Epithelial cell of prostate (primary cell): ENCODE results near the gene GSTM5.
"Not testable (repeated sequence)": the region's sequence is repeated elsewhere in the genome, so short reads cannot be mapped to it uniquely, and the experiment has no call there.

Source experiments
- DNase-seq: peaks from one replicate; pipeline ENCODE4 v3.0.0-alpha.2; 2011; ENCODE audit warnings: low read depth, low spot score
- H3K27ac ChIP-seq: fragments of 450-650 bp; 2 replicates; pipeline ENCODE4 v1.5.1; 2017; ENCODE audit warnings: mild to moderate bottlenecking

GSTM5 gene

DNA sequence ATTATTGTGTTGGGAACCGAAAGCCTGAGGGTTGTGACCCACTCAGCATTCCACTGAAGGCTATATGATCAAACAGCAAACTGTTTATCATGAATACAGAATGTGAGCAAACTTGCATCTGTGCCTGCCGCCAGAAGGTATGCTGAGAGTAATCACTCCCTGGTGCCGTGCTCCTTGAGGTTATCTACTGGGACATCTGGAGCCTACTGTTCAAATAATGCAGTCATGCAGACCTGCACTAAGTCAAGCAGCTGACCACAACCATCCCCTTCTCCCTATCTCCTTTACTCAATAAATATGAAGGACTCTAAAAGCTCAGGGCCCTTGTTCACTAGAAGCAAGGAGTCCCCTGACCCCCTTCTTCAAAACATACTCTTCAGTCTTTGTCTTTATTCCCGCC, 13.5 kb downstream of the GSTM5 start:
- no peak for DNase-seq
- no peak overlapping the region for H3K27ac ChIP-seq

DNA sequence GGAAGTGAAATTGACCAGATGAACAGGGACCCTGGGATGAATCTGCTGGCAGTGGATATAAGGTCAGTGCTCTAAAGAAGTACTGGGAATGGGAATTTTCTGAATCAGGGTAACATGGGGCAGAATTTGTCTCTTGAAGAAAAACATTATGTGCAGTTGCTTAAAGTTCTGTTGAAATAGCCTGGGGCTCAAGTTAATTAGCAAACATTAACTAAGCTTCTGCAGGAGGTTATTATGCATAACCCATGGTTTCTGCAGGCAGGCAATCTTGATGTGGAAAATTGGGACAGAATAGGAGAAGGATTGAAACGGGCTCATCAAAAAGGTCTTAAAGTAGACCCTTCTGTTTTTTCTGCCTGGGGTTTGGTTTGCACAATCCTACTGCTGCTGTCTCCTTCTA, 14.0 kb downstream of the GSTM5 start:
- no peak overlapping the region for H3K27ac ChIP-seq

DNA sequence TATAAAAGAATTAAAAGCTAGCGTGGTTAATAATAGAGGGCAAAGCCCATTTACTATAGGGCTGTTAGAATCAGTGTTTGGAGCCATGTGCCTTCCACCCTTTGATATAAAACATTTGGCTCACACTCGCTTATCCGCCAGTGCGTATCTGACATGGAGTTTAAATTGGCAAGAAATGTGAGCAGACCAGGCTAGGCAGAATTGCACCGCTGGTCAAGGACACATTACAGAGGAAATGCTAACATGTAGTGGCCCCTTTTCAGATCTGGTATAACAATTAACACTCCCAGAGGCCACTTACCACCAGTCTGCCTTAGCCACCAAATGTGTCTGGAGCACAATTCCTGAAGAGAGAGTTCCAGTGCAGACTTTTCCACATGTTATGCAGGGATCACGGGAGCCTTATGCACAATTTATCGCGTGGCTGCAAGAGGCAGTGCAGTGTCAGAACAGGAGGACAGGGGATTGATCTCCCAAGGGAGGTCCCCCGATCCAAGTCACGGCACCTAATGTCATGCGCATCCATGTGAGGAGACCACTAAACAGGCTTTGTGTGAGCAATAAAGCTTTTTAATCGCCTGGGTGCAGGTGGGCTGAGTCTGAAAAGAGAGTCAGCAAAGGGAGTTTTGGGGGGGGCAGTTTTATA, 14.8 kb downstream of the GSTM5 start:
- no peak for DNase-seq
- no peak overlapping the region for H3K27ac ChIP-seq

More for the DNA sequence above, 14.0 kb downstream of the GSTM5 start:
- DNase-seq, result no peak

DNA sequence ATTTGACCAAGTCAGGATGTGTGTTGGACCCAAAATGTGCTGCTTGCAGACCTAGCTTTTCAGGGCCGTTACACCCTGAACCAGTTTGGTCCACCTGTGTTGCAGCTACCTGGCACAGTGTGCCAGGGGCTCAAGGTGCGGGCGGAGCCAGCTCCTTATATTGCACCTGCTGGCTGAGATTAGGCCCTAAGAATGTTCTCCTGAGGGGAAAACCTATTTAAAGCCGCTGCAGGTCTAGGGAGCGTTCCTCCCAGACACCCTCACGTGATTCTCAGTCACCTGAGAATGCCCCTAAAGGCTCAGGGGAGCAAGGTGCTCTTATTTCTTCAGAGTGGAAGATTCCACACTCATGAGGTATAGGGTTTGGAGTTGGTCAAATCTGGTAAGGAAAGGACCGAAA, 16.8 kb downstream of the GSTM5 start:
- no peak for DNase-seq
- no peak overlapping the region for H3K27ac ChIP-seq

DNA sequence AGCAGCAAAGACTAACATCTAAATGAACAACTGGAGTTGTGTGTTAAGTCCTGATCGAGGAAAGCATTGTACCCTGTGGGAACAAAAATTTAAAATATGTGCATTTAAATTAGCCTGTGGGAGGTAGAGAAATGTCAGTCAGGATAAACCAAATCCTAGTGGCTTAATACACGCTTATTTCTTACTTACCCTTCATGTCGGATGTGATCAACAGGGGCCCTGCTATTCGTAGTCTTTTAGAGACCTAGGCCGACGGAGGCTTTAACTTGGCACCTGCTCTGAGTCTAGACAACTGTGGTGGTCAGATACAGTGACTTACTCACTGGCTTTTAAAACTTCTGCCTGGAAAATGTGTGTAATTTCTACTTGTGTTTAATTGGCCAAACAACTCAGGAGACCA, 18.6 kb downstream of the GSTM5 start:
- no peak for DNase-seq
- no peak overlapping the region for H3K27ac ChIP-seq

DNA sequence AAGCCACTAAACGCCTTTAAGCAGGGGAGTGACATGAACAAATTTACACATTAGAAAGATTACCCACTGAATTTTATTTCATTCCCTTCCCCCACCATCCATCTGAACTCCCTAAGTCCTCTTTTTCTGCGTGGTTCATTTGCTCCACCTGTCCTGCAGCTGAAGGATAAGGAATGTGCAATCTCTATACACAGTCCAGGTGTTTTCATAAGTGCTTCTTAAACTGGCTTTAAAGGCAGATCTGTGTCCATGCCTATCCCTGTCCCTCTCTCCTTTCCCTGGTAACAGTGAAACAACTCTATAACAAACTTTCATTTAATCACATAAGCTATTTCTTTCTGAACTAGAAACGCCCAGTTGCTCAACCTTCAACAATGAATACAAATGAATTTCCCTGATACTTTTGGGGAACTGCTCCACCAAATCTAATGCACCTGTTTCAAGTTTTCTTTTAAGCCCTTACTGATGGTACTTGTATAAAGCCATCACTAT, 20.4 kb downstream of the GSTM5 start:
- H3K27ac ChIP-seq, result no peak overlapping the region
- DNase-seq, result no peak

DNA sequence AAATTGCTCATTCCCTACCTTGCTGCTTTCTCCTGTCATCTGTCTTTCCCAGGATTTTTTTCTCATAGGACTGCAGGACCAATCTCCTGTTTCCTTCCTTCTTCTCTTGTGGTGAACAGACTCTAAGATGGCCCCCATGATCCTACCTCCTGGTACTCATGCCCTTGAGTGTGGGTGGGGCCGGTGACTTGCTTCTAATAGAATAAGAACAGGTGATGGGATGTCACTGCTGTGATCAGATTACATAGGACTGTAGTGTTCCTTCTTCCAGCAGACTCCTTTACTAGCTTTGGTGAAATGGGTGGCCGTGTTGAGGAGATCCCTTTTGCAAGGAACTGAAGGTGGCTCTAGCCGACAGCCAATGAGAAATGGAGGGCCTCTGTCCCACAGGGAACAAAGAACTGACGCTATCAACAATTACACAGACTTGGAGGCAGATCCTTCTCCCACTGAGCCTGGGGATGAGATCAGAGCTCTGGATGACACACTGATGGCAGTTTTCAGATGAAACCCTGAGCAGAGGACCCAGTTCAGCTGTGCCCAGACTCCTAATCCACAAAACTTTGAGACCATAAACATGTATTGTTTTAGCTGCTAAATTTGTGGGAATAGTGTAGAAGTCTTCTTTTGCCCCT, 21.3 kb downstream of the GSTM5 start:
- no peak overlapping the region for H3K27ac ChIP-seq
- no peak for DNase-seq

DNA sequence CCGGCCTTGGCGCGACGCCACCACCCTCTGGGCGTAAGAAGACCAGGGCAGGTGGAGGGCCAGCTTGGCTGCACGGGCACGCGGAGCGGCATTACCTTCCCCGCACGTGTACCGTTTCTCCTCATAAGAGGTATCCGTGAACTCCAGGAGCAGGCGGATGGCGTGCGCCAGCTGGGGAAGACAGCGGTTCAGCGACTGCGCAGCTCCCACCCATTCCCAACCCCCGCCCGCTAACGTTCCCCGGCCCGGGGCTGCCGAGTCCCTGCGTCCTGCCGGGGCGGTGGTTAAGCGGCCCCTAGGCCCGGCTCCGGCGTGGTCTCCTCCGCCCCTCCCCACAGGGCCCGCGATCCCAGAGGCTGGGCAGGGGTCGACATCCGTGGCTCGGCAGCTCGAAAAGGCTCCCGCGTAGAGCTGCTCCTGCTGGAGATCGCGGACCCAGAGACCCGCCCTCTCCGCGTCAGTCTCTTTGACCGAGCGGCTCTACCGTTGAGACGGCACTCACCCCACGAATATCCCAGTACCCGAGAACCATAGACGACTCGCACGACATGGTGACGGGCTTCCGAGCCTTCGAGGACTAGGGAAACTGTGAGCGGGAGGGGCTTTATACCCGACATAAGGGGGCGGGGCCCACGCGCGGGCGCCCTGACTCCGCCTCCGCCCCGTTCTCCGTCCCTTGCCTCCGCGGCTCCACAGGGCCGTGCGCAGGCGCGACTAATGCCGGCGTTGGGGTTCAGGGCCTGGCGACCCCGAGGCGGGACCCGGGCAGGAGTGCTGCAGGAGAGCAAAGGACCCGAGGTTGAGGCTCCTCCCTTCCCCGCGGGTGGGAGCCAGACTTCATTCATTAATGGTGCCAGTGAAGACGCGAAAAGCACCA, 27.9 kb downstream of the GSTM5 start:
- no peak overlapping the region for H3K27ac ChIP-seq
- DNase-seq, result no peak

DNA sequence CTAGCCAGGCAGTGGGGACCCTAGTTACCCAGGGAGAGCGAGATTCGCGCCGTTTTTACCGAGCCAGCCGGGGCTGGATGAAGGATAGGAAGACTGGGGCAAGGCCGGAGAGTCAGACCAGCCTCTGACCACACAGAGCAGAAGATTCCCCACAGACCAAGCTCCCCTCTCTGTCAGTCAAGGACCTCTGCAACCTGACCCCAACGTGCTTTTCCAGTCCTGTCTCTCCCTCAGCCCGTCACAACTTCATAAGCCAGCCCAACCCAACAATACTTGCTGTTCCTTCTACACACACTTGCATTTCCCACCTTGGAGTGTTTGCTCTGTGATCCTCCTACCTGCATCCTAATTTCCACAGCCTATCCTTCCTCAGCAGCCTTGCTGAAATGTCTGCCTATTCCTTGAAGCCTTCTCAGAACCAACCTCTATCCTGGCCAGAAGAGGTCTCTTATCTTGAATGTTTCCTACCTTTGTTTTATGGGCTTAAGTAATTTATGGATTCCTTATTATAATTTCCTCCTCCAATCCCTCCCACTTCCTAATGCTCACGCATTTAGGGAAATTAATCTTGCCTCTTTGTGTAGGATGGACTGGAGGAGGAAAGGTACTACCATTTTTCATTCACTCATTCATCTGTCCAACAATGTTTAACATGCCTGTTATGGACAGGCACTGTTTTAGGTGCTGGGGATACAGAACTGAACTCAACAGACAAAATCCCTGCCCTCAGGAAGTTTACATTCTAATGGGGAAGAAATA, 28.7 kb downstream of the GSTM5 start, which contains the start of gene GSTM3:
Gene GSTM3, minus strand, starts transcription at position 424 of the 759 bp plus-strand sequence. CDS start 751 bp downstream, outside the sequence.
- no peak within 1 kb of the TSS for H3K27ac ChIP-seq
- no peak for DNase-seq

DNA sequence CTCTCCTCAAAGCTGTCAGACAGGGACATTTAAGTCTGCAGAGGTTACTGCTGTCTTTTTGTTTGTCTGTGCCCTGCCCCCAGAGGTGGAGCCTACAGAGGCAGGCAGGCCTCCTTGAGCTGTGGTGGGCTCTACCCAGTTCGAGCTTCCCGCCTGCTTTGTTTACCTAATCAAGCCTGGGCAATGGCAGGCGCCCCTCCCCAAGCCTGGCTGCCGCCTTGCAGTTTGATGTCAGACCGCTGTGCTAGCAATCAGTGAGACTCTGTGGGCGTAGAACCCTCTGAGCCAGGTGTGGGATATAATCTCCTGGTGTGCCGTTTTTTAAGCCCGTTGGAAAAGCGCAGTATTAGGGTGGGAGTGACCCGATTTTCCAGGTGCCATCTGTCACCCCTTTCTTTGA, 36.3 kb downstream of the GSTM5 start:
- DNase-seq, H3K27ac ChIP-seq: not testable (repeated sequence)

DNA sequence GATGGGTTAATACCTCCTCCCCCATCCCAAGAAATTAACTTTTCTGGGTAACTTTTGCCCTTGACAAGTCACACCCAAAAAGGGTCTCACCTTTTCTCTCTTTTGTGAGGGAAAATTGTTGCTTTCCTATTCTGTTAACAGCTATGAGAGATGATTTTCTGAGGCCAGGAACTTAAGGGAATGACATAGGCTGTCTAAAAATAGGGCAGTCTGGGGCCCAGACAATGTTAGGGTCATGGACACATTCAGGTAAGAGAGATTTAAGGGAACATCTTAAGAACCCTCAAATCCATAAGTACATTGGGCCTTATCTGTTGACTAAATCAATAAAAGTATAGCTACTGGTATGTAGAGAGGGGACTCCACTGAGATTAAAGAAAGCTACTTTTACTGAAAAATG, 37.2 kb downstream of the GSTM5 start:
- no peak for DNase-seq

DNA sequence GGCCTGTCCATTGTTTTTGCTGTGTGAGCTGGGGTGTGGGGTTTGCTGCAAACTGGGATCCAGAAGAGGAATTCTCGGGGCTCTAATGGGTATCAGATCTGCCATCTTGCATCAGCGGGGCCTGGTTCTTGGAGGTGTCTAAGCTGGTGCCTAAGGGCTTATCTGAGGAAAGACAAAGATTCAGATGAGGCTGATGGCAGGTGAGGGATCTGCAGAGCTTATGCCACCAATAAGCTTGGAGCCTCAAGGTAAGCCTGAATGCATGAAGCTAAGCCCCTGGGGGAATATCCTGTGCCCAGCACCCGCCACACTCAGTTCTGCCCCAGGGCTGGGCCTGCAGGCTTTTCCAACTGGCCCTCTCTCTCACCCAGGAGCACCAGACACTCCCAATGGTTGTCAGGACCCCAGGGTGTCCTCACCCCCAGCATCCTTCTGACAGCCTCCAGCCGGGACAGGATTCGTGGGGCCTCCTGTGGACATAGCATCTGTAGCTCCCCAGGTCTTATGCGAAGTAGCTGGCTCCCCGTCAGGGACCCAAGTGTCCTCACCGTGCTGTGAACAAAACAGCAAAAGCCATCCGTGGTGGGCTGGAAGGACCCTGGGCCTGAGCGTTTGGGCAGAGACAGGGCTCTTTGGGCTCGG, 38.3 kb downstream of the GSTM5 start:
- H3K27ac ChIP-seq, result no peak overlapping the region
- no peak for DNase-seq

More for the DNA sequence above, 37.2 kb downstream of the GSTM5 start:
- no peak overlapping the region for H3K27ac ChIP-seq

DNA sequence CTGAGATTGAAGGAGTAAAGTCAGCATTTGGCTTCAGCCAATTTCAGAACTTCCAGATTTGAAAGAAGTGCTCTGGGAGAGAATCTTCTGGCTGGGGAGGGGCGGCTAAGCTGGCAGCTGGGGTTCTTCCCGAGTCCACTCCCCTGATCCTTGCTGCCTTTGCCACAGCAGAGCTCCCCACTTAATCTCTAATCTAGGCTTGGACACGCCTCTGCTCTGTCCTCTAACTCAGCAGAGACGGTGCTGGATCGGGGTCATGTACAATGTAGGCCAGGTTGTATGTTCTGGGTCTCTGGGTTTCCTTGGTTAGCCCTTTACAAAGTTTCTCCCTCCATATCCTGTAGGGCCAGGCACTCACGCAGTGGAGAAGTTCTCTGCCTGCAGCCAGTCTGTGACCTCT, 38.9 kb downstream of the GSTM5 start:
- DNase-seq, result no peak
- H3K27ac ChIP-seq, result no peak overlapping the region

DNA sequence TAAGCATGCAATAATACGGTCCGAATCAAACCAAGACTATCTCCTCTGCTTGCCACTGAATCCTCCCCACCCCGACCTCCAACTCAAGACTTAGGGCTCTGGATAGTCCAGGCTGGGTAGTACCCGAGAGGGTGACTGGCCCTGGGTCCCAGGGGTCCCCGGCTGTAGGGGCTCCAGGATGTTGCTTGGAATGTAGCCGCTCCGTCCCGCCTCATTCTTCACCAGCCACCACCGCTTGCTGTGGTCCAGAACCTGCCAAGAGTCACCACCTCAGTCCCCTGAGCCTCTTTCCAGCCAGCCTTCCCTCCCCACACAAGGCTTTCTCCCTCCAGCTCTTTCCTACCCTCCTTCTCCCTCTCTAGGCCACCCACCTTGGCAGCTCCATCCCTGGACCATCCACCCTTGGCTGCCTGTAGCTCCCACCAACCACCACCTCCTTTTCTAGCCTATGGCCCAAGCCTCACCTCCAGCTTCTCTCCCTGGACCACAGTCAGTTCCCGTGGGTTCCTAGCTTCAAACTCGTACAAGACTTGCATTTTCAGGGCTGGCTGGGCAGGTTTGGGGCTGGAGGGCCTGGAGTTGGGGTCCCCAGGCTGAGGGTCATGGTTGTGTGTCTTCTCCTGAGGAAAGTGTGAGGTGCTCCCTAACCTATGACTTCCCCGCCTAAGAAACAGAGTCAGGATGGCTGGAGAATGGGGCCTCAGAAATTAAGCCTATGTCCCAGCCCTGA, 39.6 kb downstream of the GSTM5 start:
- H3K27ac ChIP-seq, result no peak overlapping the region
- no peak for DNase-seq

DNA sequence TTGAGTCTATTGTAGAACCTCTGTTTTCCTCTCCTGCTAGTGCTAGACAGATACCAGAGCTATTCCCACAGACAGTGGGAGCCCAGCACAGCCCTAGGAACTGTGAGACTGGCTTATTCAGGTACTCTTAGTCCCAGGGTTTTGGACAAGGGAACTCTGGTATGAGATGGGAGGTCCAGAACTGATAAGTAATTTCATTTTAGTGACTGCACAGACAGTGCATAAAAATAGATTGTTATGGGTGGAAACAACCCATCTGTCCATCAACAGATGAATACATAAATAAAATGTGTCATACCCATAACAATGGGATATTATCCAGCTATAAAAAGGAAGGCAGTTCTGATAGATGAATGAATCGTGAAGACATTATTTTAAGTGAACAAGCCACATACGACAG, 42.7 kb downstream of the GSTM5 start:
- no peak overlapping the region for H3K27ac ChIP-seq
- no peak for DNase-seq

DNA sequence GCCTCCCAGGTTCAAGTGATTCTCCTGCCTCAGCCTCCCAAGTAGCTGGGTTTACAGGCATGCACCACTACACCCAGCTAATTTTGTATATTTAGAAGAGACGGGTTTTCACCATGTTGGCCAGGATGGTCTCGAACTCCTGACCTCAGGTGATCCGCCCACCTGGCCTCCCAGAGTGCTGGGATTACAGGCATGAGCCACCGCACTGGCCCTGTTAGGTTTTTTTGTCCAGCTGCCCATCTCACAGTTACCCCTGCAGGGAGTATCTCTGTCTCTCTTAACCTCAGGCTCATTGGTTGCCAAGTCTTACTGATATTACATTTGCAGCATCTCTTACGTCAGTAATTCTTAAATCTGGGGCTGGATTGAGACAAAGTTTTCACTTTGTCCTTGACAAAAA, 44.3 kb downstream of the GSTM5 start:
- not testable (repeated sequence) for DNase-seq, H3K27ac ChIP-seq

DNA sequence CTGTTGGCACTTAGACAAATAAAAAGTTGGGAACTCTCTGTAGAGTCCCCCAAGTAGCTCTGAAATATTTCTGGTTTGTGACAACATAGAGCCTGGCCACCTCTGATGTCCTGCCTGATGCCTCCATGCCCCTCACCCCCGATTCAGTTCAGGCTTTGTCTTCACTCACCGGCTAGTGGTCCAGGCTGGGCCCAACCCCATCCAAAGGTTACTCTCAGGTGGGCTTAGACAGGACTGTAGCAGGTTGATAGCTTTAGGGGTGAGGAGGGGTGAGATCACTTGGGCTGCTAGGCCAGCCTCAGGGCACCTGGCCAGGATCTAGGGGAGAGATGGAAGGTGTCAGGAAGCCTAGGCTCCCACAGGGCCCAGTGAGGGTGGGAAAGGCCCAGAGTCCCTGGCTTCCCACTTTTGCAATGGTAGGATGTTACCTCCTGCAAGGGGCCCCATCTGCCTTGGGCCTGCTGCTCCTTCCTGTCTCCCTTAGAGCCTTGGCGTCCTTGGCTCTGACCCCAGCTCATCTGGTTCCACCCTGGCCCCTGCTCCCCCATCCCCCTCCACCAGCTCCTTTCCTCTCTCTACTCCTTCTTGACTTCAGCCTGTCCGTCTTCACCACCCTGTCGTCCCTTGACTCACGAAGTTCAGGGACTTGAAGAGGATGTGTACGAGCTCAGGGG, 44.9 kb downstream of the GSTM5 start:
- H3K27ac ChIP-seq, result no peak overlapping the region
- no peak for DNase-seq

DNA sequence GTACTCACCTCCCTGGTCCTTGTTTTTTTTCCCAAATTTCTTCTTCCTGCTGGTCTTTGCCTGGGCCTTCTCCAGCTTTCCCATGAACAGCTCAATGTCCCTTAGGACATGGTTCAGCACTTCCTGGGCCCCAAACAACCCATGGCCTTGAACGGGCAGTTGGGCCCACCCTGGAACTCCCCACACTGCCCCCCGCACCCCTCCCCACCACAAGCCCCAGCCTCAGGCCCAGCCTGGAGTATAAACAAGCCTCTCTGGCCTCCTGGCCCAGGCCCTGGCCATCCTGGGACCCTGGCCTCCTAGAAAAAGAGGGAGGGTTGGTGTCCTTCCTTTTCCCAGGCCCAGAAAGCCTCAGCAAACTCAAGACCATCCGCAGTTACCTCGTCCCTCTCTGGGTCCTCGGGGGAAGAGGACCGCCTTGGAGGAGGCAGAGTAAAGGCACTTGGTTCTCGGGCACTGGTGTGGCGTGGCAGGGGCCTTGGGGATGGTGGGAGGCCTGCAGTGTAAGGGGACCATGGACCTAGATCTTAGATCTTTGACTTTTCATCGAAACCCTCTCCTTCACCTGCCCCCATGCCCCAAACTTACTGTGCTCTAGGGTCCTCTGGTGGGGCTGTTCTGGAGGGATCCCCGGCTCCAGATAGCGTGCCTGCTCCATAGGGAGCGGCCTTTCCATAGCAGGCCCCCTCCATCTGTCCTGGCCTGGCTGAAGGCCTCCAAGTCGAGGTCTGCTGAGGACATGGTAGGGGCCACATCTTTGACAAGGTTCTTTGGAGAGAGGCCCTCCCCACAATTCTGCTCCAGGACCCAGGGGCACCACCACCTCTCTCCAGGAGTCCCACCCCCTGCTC, 46.1 kb downstream of the GSTM5 start:
- DNase-seq, result no peak
- no peak overlapping the region for H3K27ac ChIP-seq
